Esophagus squamous epithelium (tissue), 5 donors: Measurements from ENCODE around the gene PLXND1. TPM values are rescaled to one million over a fixed set of nuclear protein-coding genes. Genes with fewer than 3 reads are reported as not detected.
A peak's percentile ranks its signal among the peaks of the same experiment; 100 is the strongest.

ENCODE experiments used
- DNase-seq: peaks from one replicate; lab custom pipeline; 2025; lab: John Stamatoyannopoulos, UW
- H3K27ac ChIP-seq, 4 donors: fragments of 200-600 bp; sonication (generic); one replicate each; pipeline ENCODE4 v1.5.1; 2016 to 2019; ENCODE audit warnings: mild to moderate bottlenecking in 1 of 4
- H3K27me3 ChIP-seq, 4 donors: fragments of 200-600 bp; sonication (generic); 1 replicate in 3 of 4; 2 replicates in 1 of 4; pipeline versions ENCODE4 v1.5.1 to v1.6.0; 2017 to 2021; ENCODE audit warnings: antibody characterized with exemption in 1 of 4
- H3K36me3 ChIP-seq, 3 donors: fragments of 200-600 bp; sonication (generic); one replicate each; pipeline ENCODE4 v1.5.1; 2016 to 2019
- H3K4me1 ChIP-seq, 3 donors: fragments of 200-600 bp; sonication (generic); one replicate each; pipeline ENCODE4 v1.5.1; 2017 to 2019
- H3K4me3 ChIP-seq, 4 donors: fragments of 200-600 bp; sonication (generic); 1 replicate in 3 of 4; 2 replicates in 1 of 4; pipeline ENCODE4 v1.5.1; 2016 to 2019; ENCODE audit warnings: mild to moderate bottlenecking in 2 of 4, moderate library complexity in 1 of 4
- H3K9me3 ChIP-seq, 3 donors: fragments of 200-600 bp; sonication (generic); one replicate each; pipeline ENCODE4 v1.5.1; 2016 to 2019
- POLR2A ChIP-seq, 4 donors: fragments of 450-650 bp; IDR thresholded peaks; one replicate each; pipeline ENCODE4 v1.6.1; 2017; ENCODE audit warnings: antibody characterized with exemption in 4 of 4, mild to moderate bottlenecking in 4 of 4, moderate library complexity in 3 of 4
- WGBS, 2 donors: methylation state at CpG; one replicate each; pipeline ENCODE4 v1.1.5; 2018; 5-methylcytosine and 5-hydroxymethylcytosine counted together
- intact Hi-C: fragments of 100-400 bp; cut with DNase I; formaldehyde crosslinking; loops from one replicate; pipeline ENCODE4 v1.15.0; 2022
- total RNA-seq, 4 donors: library from RNA; depleted of rRNA; stranded (reverse); fragments of >200 nt; gene quantifications; one replicate each; pipeline ENCODE4 v1.1.0, GENCODE V29; 2016
- TF ChIP-seq, protein P1 (sequence below), 6 experiments: fragments of 450-650 bp in 4 of 6; fragments of 200-600 bp in 2 of 6; sonication (generic) in 2 of 6; IDR thresholded peaks; one replicate each; pipeline ENCODE4 v1.5.1; 2016 to 2019; ENCODE audit warnings: antibody characterized with exemption in 6 of 6, mild to moderate bottlenecking in 4 of 6, moderate library complexity in 4 of 6
- donor health status: DM: yes; HTN: yes; CAD: no.

Gene PLXND1
- total RNA-seq, 4 donors from 2014 or later = 4.5 to 66.0 (median 24.4) TPM

DNA sequence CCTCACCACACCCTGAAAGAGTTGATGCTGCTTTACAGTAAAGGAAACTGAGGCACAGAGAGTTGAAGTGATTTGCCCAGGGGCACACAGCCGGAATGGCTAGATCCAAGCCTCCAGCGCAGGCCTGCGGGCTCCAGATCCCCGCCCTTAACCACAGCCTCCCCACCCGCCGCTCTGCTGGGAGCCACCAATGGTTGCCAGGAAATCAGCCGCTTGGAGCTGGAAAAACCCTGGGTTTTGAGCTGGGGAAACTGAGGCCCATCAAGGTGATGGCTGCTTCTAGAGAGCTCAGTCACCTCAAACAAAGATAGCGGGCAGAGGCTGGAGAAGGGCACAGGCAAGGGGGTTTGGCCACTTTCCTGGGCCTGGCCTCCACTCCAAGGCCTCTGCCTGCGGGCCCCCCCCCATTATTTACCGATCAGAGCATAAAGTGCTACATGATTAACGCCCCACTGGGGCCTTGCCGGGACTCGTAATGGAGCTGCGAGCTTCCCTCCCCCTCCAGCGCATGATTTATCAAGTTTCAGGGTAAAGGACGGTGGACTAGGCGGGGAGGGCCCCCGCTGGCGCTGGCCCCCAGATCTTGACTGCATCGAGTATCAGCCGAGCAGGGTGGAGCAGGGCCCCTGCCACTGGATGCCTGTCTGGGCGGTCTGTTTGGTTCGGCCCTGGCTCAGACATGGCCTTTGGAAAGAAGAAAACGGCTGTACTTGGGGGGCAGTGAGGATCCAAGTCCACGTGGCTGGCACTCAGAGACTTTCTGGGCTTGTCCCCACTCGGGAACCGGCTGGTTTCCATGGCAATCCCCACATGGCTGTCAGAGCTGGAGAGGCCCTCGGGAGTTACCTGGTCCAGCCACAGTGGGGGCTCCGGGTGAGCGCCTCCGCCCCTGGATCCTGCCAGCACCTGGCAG lies 9.1 kb downstream of the PLXND1 start:
- DNase-seq = no peak
- TF ChIP-seq, protein P1, sequence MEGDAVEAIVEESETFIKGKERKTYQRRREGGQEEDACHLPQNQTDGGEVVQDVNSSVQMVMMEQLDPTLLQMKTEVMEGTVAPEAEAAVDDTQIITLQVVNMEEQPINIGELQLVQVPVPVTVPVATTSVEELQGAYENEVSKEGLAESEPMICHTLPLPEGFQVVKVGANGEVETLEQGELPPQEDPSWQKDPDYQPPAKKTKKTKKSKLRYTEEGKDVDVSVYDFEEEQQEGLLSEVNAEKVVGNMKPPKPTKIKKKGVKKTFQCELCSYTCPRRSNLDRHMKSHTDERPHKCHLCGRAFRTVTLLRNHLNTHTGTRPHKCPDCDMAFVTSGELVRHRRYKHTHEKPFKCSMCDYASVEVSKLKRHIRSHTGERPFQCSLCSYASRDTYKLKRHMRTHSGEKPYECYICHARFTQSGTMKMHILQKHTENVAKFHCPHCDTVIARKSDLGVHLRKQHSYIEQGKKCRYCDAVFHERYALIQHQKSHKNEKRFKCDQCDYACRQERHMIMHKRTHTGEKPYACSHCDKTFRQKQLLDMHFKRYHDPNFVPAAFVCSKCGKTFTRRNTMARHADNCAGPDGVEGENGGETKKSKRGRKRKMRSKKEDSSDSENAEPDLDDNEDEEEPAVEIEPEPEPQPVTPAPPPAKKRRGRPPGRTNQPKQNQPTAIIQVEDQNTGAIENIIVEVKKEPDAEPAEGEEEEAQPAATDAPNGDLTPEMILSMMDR (IDR thresholded peaks at IDR 0.05) = no peak
- no peak for TF ChIP-seq POLR2A (IDR thresholded peaks at IDR 0.05)
- Histone ChIP-seq H3K36me3 (no peaks in the 10 kb centered on the region), H3K4me3 (peak overlapping the region in 2 of 4 donors; percentile 23 to 50), H3K27me3 (no peaks in the 10 kb centered on the region), H3K27ac (peak overlapping the region; percentile 67 to 94 (median 84)), H3K4me1 (peaks cover 40 to 100% (median 79%) of the 10 kb centered on the region in 3 donors), H3K9me3 (no peaks in the 10 kb centered on the region)
- intact Hi-C loops = no loop called here
- 56% methylated on average over 4 of the region's 31 CpGs; no CpG with 5 or more reads in 1 of the 2 donors for WGBS, 2 donors

DNA sequence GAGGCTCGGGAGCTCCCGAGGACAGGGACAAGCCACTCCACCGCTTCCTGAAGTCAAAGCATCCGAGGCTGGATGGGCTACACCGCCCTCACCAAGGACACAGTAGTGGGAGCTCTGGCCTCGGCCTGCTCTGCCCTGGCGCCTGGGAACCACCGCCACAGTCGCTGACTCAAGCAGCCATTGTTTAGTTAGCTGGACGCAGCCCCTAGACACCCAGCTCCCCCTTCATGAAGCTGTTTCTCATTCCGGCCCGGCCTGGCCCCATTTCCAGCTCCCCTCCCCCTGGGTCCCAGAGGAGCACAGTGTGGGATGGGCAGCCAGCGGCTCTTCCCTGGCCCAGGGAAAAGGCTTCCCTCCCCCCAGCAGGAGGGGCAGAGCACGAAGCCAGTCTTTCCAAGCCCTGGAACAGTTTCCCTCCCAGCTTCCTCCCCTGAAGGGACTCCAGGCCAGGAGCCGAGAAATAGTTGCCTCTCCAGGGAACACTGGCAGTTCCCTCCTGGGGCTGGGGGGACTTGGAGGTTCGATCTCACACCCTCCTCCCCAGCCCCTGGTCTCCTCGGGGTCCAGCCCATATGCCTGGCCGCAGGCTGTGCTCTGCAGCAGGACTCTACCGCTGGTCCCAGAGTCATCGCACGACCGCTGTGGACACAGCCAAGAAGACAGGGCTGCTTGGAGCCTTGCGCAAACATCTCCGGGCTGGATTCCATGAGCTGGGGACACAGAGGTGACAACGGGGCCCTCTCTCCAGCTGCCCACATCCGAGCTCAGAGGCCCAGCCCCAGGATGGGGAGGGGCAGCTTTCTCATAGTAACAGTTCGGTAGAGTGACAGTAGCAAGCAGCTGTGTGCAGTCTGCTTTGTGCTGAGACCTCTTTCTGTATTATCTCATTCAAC lies 10.0 kb downstream of the PLXND1 start:
- Histone ChIP-seq H3K9me3 (no peaks in the 10 kb centered on the region), H3K4me3 (peak overlapping the region in 3 of 4 donors; percentile 4 to 50 (median 23)), H3K27ac (peak overlapping the region; percentile 67 to 94 (median 84)), H3K36me3 (no peaks in the 10 kb centered on the region), H3K27me3 (no peaks in the 10 kb centered on the region), H3K4me1 (peaks cover 44 to 100% (median 84%) of the 10 kb centered on the region in 3 donors)
- DNase-seq = no peak
- intact Hi-C loops = no loop called here
- 21 to 30% methylated on average over 2 to 5 of the region's 27 CpGs for WGBS, 2 donors
- TF ChIP-seq POLR2A (IDR thresholded peaks at IDR 0.05) = no peak
- TF ChIP-seq, protein P1 (IDR thresholded peaks at IDR 0.05) = peak in 1 of 6 experiments; percentile 2

- Histone ChIP-seq H3K36me3 (no peaks in the 10 kb centered on the region), H3K27ac (peak overlapping the region; percentile 67 to 94 (median 84)), H3K4me3 (peak overlapping the region in 2 of 4 donors; percentile 23 to 50), H3K4me1 (peaks cover 45 to 100% (median 83%) of the 10 kb centered on the region in 3 donors), H3K9me3 (no peaks in the 10 kb centered on the region), H3K27me3 (no peaks in the 10 kb centered on the region)
- DNase-seq = no peak
- TF ChIP-seq POLR2A (IDR thresholded peaks at IDR 0.05) = no peak
- TF ChIP-seq, protein P1 (IDR thresholded peaks at IDR 0.05) = no peak
- WGBS, 2 donors = 55% methylated on average over 2 of the region's 10 CpGs; no CpG with 5 or more reads in 1 of the 2 donors
- intact Hi-C loops = no loop called here
Observed at GRCh38 chr3:129595544-129596193, 10.8 kb downstream of the PLXND1 start.

GRCh38 chr3:129594907-129595390 lies 11.5 kb downstream of the PLXND1 start:
- WGBS, 2 donors = 84 to 92% methylated on average over 2 of the region's 6 CpGs
- TF ChIP-seq, protein P1 (IDR thresholded peaks at IDR 0.05) = no peak
- no peak for TF ChIP-seq POLR2A (IDR thresholded peaks at IDR 0.05)
- H3K27me3 ChIP-seq = no peaks in the 10 kb centered on the region
- no peaks in the 10 kb centered on the region for H3K36me3 ChIP-seq
- peaks cover 40 to 100% (median 84%) of the 10 kb centered on the region in 3 donors for H3K4me1 ChIP-seq
- intact Hi-C loops = no loop called here
- H3K9me3 ChIP-seq = no peaks in the 10 kb centered on the region
- no peak for DNase-seq
- peak overlapping the region; percentile 67 to 94 (median 84) for H3K27ac ChIP-seq
- H3K4me3 ChIP-seq = no peak overlapping the region
